H1 (cell line): ENCODE data around the gene TTYH2. TPM values are rescaled to one million over a fixed set of nuclear protein-coding genes. Genes with fewer than 3 reads are reported as not detected.
A peak's percentile ranks its signal among the peaks of the same experiment; 100 is the strongest.

Source experiments
- CTCF ChIA-PET: fragments of 300-600 bp; sonication (Branson Sonifier 250); formaldehyde crosslinking; loops from one replicate; lab custom pipeline; 2021; ENCODE audit not compliant: partially characterized antibody; lab: Charles Lee
- POLR2A ChIA-PET: fragments of 300-600 bp; sonication (Branson Sonifier 250); formaldehyde crosslinking; loops from one replicate; lab custom pipeline; 2021; ENCODE audit warnings: inconsistent platforms; ENCODE audit not compliant: partially characterized antibody; lab: Charles Lee
- DNase-seq, 2 experiments: peaks; one replicate each; pipeline versions ENCODE4 v3.0.0 to v3.0.0-alpha.2; 2010 to 2022; ENCODE audit warnings: low spot score in 2 of 2, low read depth in 1 of 2, mixed read lengths in 1 of 2
- FAIRE-seq: peaks from 2 replicates; lab custom pipeline; 2011; peaks lifted over from hg19 to GRCh38; lab: Jason Lieb, UNC
- H2AFZ ChIP-seq: 2 replicates; pipeline ENCODE4 v1.8.1; 2012; ENCODE audit warnings: low read length, inconsistent platforms
- H2AK5ac ChIP-seq: 2 replicates; pipeline ENCODE4 v1.6.1; 2013; ENCODE audit warnings: low read depth, low read length
- H2BK120ac ChIP-seq: replicated peaks from 2 replicates; pipeline ENCODE3; 2013; ENCODE audit warnings: low read depth, low read length, inconsistent platforms
- H2BK12ac ChIP-seq: 2 replicates; pipeline ENCODE4 v1.6.1; 2013; ENCODE audit warnings: low read depth, low read length
- H2BK15ac ChIP-seq: 2 replicates; pipeline ENCODE4 v1.6.1; 2013; ENCODE audit warnings: low read length
- H2BK20ac ChIP-seq: 2 replicates; pipeline ENCODE4 v1.6.1; 2013; ENCODE audit warnings: low read length
- H2BK5ac ChIP-seq: 2 replicates; pipeline ENCODE4 v1.6.1; 2013; ENCODE audit warnings: low read depth, low read length
- H3K14ac ChIP-seq: 2 replicates; pipeline ENCODE4 v1.6.1; 2013; ENCODE audit warnings: inconsistent platforms; ENCODE audit not compliant: insufficient read length
- H3K18ac ChIP-seq: 2 replicates; pipeline ENCODE4 v1.6.1; 2013; ENCODE audit warnings: low read length; ENCODE audit errors: extremely low read depth
- H3K23ac ChIP-seq: 2 replicates; pipeline ENCODE4 v1.6.1; 2013; ENCODE audit warnings: inconsistent platforms; ENCODE audit not compliant: insufficient read length
- H3K23me2 ChIP-seq: 2 replicates; pipeline ENCODE4 v1.6.1; 2013; ENCODE audit warnings: low read depth, low read length
- H3K27ac ChIP-seq: 2 replicates; pipeline ENCODE4 v1.6.1; 2011; ENCODE audit warnings: low read depth, low read length, inconsistent platforms
- H3K27me3 ChIP-seq, 4 experiments: replicated peaks in 1 of 4; 1 replicate in 1 of 4; 2 replicates in 3 of 4; pipeline versions ENCODE4 v1.6.1 to v1.8.1; 2011 to 2013; ENCODE audit warnings: low read length in 3 of 4, mild to moderate bottlenecking in 3 of 4, inconsistent platforms in 2 of 4, mixed read lengths in 2 of 4, moderate library complexity in 1 of 4; ENCODE audit not compliant: control insufficient read depth in 3 of 4, insufficient read depth in 3 of 4; ENCODE audit errors: extremely low read depth in 1 of 4
- H3K36me3 ChIP-seq, 4 experiments: 2 replicates each; pipeline versions ENCODE4 v1.6.1 to v1.8.1; 2011 to 2013; ENCODE audit warnings: mild to moderate bottlenecking in 4 of 4, low read length in 3 of 4, moderate library complexity in 2 of 4, control low read depth in 1 of 4, inconsistent platforms in 1 of 4; ENCODE audit not compliant: insufficient read depth in 4 of 4, control insufficient read depth in 2 of 4
- H3K4ac ChIP-seq: replicated peaks from 2 replicates; pipeline ENCODE3; 2013; ENCODE audit warnings: low read length, low read depth, mixed read lengths, inconsistent platforms; ENCODE audit not compliant: insufficient read length
- H3K4me1 ChIP-seq, 4 experiments: replicated peaks in 1 of 4; 1 replicate in 1 of 4; 2 replicates in 3 of 4; pipeline versions ENCODE4 v1.6.1 to v1.8.1; 2011 to 2013; ENCODE audit warnings: low read length in 3 of 4, inconsistent platforms in 2 of 4, mixed read lengths in 1 of 4; ENCODE audit not compliant: insufficient read depth in 4 of 4, control insufficient read depth in 3 of 4
- H3K4me2 ChIP-seq, 2 experiments: 2 replicates each; pipeline versions ENCODE4 v1.6.1 to v1.8.1; 2011 to 2013; ENCODE audit warnings: low read depth in 2 of 2, low read length in 2 of 2, control low read depth in 1 of 2, inconsistent platforms in 1 of 2, mild to moderate bottlenecking in 1 of 2; ENCODE audit not compliant: insufficient read depth in 1 of 2
- H3K4me3 ChIP-seq, 4 experiments: fragments of 200-600, 300-600 bp in 1 of 4; sonication (generic), shearing (Covaris generic), sonication (Bioruptor Twin) in 1 of 4; 2 replicates each; pipeline versions ENCODE4 v1.5.1 to v1.8.1; 2011 to 2016; ENCODE audit warnings: low read length in 4 of 4, low read depth in 3 of 4, control low read depth in 2 of 4, inconsistent platforms in 2 of 4, mild to moderate bottlenecking in 2 of 4, mixed read lengths in 1 of 4, moderate library complexity in 1 of 4; ENCODE audit not compliant: insufficient read depth in 2 of 4; ENCODE audit errors: extremely low read depth in 1 of 4
- H3K56ac ChIP-seq: replicated peaks from 2 replicates; pipeline ENCODE3; 2013; ENCODE audit warnings: low read depth, mild to moderate bottlenecking, mixed read lengths, low read length, inconsistent platforms; ENCODE audit not compliant: insufficient read length
- H3K79me1 ChIP-seq: 2 replicates; pipeline ENCODE4 v1.6.1; 2013; ENCODE audit warnings: low read depth, low read length, control low read depth
- H3K79me2 ChIP-seq, 2 experiments: 2 replicates each; pipeline versions ENCODE4 v1.6.1 to v1.8.1; 2012 to 2013; ENCODE audit warnings: low read length in 2 of 2, mild to moderate bottlenecking in 2 of 2, inconsistent platforms in 1 of 2; ENCODE audit not compliant: insufficient read depth in 2 of 2, control insufficient read depth in 1 of 2
- H3K9ac ChIP-seq, 4 experiments: replicated peaks in 1 of 4; 1 replicate in 1 of 4; 2 replicates in 3 of 4; pipeline versions ENCODE4 v1.6.1 to v1.8.1; 2011 to 2013; ENCODE audit warnings: low read depth in 3 of 4, low read length in 3 of 4, control low read depth in 2 of 4, mild to moderate bottlenecking in 2 of 4, moderate library complexity in 2 of 4, inconsistent platforms in 1 of 4; ENCODE audit errors: extremely low read depth in 1 of 4
- H3K9me3 ChIP-seq, 2 experiments: 2 replicates each; pipeline versions ENCODE4 v1.6.1 to v1.8.1; 2012 to 2013; ENCODE audit warnings: mild to moderate bottlenecking in 2 of 2, moderate library complexity in 2 of 2, control low read depth in 1 of 2, inconsistent platforms in 1 of 2, low read depth in 1 of 2, low read length in 1 of 2, mixed read lengths in 1 of 2; ENCODE audit not compliant: insufficient read depth in 2 of 2
- H4K20me1 ChIP-seq, 2 experiments: replicated peaks in 1 of 2; 2 replicates each; pipeline versions ENCODE3 to v1.8.1; 2011 to 2013; ENCODE audit warnings: inconsistent platforms in 2 of 2, low read length in 2 of 2, mild to moderate bottlenecking in 1 of 2; ENCODE audit not compliant: insufficient read depth in 2 of 2, control insufficient read depth in 1 of 2
- H4K5ac ChIP-seq: 2 replicates; pipeline ENCODE4 v1.6.1; 2013; ENCODE audit warnings: low read length, low read depth, mixed read lengths, inconsistent platforms; ENCODE audit not compliant: insufficient read length
- H4K8ac ChIP-seq: 2 replicates; pipeline ENCODE4 v1.8.0; 2013; ENCODE audit warnings: mild to moderate bottlenecking, moderate library complexity, low read length, inconsistent platforms; ENCODE audit not compliant: insufficient read depth; ENCODE audit errors: extremely low read depth
- H4K91ac ChIP-seq: replicated peaks from 2 replicates; pipeline ENCODE3; 2013; ENCODE audit warnings: low read length, mixed read lengths, inconsistent platforms; ENCODE audit not compliant: insufficient read length
- BACH1 ChIP-seq: IDR thresholded peaks from 2 replicates; pipeline ENCODE4 v1.6.1; 2012; ENCODE audit warnings: low read length, improper control_type of control experiment
- BCL11A ChIP-seq, 2 experiments: IDR thresholded peaks; one replicate each; pipeline ENCODE4 v1.6.1; 2011; ENCODE audit warnings: low read depth in 2 of 2, low read length in 2 of 2, mild to moderate bottlenecking in 2 of 2
- CREB1 ChIP-seq: IDR thresholded peaks from 2 replicates; pipeline ENCODE4 v1.6.1; 2012; ENCODE audit warnings: inconsistent platforms
- CTBP2 ChIP-seq: IDR thresholded peaks from 2 replicates; pipeline ENCODE4 v1.7.0; 2011; ENCODE audit warnings: borderline replicate concordance, mild to moderate bottlenecking, moderate library complexity, mixed read lengths, low read length; ENCODE audit not compliant: insufficient read depth, insufficient read length
- EGR1 ChIP-seq: IDR thresholded peaks from 2 replicates; pipeline ENCODE4 v1.6.1; 2011; ENCODE audit warnings: low read depth, low read length, borderline replicate concordance
- FOSL1 ChIP-seq: IDR thresholded peaks from 2 replicates; pipeline ENCODE4 v1.6.1; 2011; ENCODE audit warnings: mild to moderate bottlenecking, low read depth, low read length, moderate library complexity; ENCODE audit not compliant: insufficient read depth
- JUND ChIP-seq: IDR thresholded peaks from 2 replicates; pipeline ENCODE4 v1.6.1; 2011; ENCODE audit warnings: mild to moderate bottlenecking, improper control_type of control experiment, low read length
- KDM4A ChIP-seq: IDR thresholded peaks from one replicate; pipeline ENCODE4 v1.7.1; 2012; ENCODE audit warnings: low read depth, mild to moderate bottlenecking, moderate library complexity, low read length, inconsistent platforms; ENCODE audit not compliant: severe bottlenecking
- POLR2A ChIP-seq, 2 experiments: IDR thresholded peaks; 1 replicate in 1 of 2; 2 replicates in 1 of 2; pipeline ENCODE4 v1.6.1; 2011; ENCODE audit warnings: low read depth in 2 of 2, low read length in 2 of 2, mild to moderate bottlenecking in 2 of 2; ENCODE audit errors: control extremely low read depth in 1 of 2
- SAP30 ChIP-seq: fragments of 300-600 bp; sonication (generic); IDR thresholded peaks from 2 replicates; pipeline ENCODE4 v1.7.1; 2012; ENCODE audit warnings: low read length, moderate library complexity, mild to moderate bottlenecking, inconsistent platforms; ENCODE audit not compliant: insufficient read depth, insufficient replicate concordance
- SIN3A ChIP-seq, 2 experiments: IDR thresholded peaks in 1 of 2; conservative IDR thresholded peaks in 1 of 2; 2 replicates each; pipeline ENCODE4 v1.6.1; 2011 to 2012; ENCODE audit warnings: low read length in 2 of 2, improper control_type of control experiment in 1 of 2, low read depth in 1 of 2, mild to moderate bottlenecking in 1 of 2
- SRF ChIP-seq: IDR thresholded peaks from 2 replicates; pipeline ENCODE4 v1.6.1; 2011; ENCODE audit warnings: mild to moderate bottlenecking, low read depth, low read length, moderate library complexity
- SUZ12 ChIP-seq: fragments of 200-600 bp; sonication (generic); IDR thresholded peaks from 2 replicates; pipeline ENCODE4 v1.6.1; 2012; ENCODE audit warnings: mild to moderate bottlenecking, inconsistent platforms, low read length, moderate library complexity, mixed read lengths
- TAF1 ChIP-seq: IDR thresholded peaks from 2 replicates; pipeline ENCODE4 v1.6.1; 2011; ENCODE audit warnings: mild to moderate bottlenecking, low read depth, low read length
- WGBS, 2 experiments: shearing (Covaris generic) in 1 of 2; methylation state at CpG; one replicate each; pipeline versions ENCODE4 v1.1.6 to v1.1.7; 2013 to 2015; ENCODE audit warnings: low lambda C conversion rate in 2 of 2, mixed read lengths in 2 of 2, inconsistent platforms in 1 of 2, low coverage in 1 of 2, missing lambda C conversion rate in 1 of 2; ENCODE audit not compliant: insufficient replicate concordance in 2 of 2, insufficient coverage in 1 of 2, insufficient read length in 1 of 2; ENCODE audit errors: extremely low coverage in 1 of 2, missing lambda C conversion rate in 1 of 2; 5-methylcytosine and 5-hydroxymethylcytosine counted together
- polyA plus RNA-seq, 7 experiments: library from polyadenylated mRNA; depleted of rRNA in 3 of 7; stranded (reverse) in 5 of 7; unstranded in 2 of 7; fragments of >200 nt in 5 of 7; fragments of 200-250 nt in 2 of 7; gene quantifications; 1 replicate in 5 of 7; 2 replicates in 1 of 7; 4 replicates in 1 of 7; pipeline versions ENCODE4 v1.2.1 to v1.2.3, GENCODE V29; 2011 to 2013; ENCODE audit warnings: missing spikeins in 2 of 7, mixed read lengths in 2 of 7
- total RNA-seq: library from RNA; stranded (reverse); fragmentation: NEBNext Ultra II Directional; extraction: Animal tissue kit (Norgen Biotek cat#: 25700); gene quantifications from 2 replicates; pipeline ENCODE4 v1.2.1, GENCODE V29; 2021

The TTYH2 gene
- total and polyA plus RNA-seq, 2 of the 8 experiments (the other 6 are each of a cell fraction or from before 2014, with no cell fraction given), result 3.2 to 9.2 TPM

- POLR2A ChIA-PET, result interaction anchor here (0.7 to 4.9 kb wide), 20 partner anchors 8 to 304 kb away, joined by 3 to 65 read pairs (median 6); partner anchors contain the start of gene TTYH2
- peaks cover 0 to 13% (median 8%) of the 10 kb centered on the region in 4 experiments; a peak in 4 of 7 replicates for H3K27me3 ChIP-seq
- H3K23ac ChIP-seq, result no peak overlapping the region
- TF ChIP-seq FOSL1, result no peak
- no peak for TF ChIP-seq TAF1
- no peak for TF ChIP-seq BACH1
- TF ChIP-seq POLR2A (IDR thresholded peaks at IDR 0.05; ENCODE audit: control extremely low read depth in 1 of 2, low read depth in 2 of 2, low read length in 2 of 2), result no peak
- TF ChIP-seq SIN3A (conservative IDR thresholded peaks at IDR 0.05 in 1 of 2, IDR thresholded peaks at IDR 0.05 in 1 of 2; ENCODE audit: low read depth in 1 of 2, low read length in 2 of 2), result no peak
- TF ChIP-seq CTBP2, result no peak
- no peak for TF ChIP-seq EGR1
- no peak for TF ChIP-seq SUZ12
- no peak for TF ChIP-seq BCL11A (IDR thresholded peaks at IDR 0.05; ENCODE audit: low read depth in 2 of 2, low read length in 2 of 2)
- no peak for TF ChIP-seq SAP30
- no peak for TF ChIP-seq JUND
- TF ChIP-seq SRF, result no peak
- TF ChIP-seq KDM4A, result no peak
- TF ChIP-seq CREB1, result no peak
These were observed 10.4 kb upstream of the TTYH2 start for GRCh38 chr17:74202938-74203337.

More at GRCh38 chr17:74202938-74203337, 10.4 kb upstream of the TTYH2 start:
- H2AK5ac ChIP-seq, result no peak overlapping the region
- no peak overlapping the region for H3K4ac ChIP-seq
- no peak overlapping the region for H3K18ac ChIP-seq
- H3K4me1 ChIP-seq, result peaks cover 7 to 24% (median 11%) of the 10 kb centered on the region in 4 experiments
- no peak overlapping the region for H2BK120ac ChIP-seq
- peaks cover 24 to 44% of the 10 kb centered on the region in 2 experiments for H3K79me2 ChIP-seq
- 61% methylated on average over 15 of the region's 15 CpGs; no CpG with 5 or more reads in 1 of the 2 experiments for WGBS, 2 experiments
- CTCF ChIA-PET, result interaction anchor here (0.7 to 2.2 kb wide), 17 partner anchors 8 to 603 kb away, joined by 3 to 12 read pairs (median 4); no protein-coding TSS in a partner anchor
- H3K79me1 ChIP-seq, result no peaks in the 10 kb centered on the region
- H3K4me2 ChIP-seq, result peak overlapping the region; percentile 10 to 51; a peak in 3 of 4 replicates
- H2BK12ac ChIP-seq, result no peak overlapping the region
- no peak for DNase-seq
- H3K4me3 ChIP-seq, result peak overlapping the region in 2 of 4 experiments; percentile 11 to 97; a peak in 3 of 8 replicates
- H3K36me3 ChIP-seq, result peaks cover 26 to 38% (median 29%) of the 10 kb centered on the region in 4 experiments
- H4K20me1 ChIP-seq, result peaks cover 25 to 28% of the 10 kb centered on the region in 2 experiments
- H3K23me2 ChIP-seq, result peaks cover 5% of the 10 kb centered on the region; the same call in 1 of the 2 replicates
- H3K14ac ChIP-seq, result no peak overlapping the region
- no peak for FAIRE-seq
- H4K91ac ChIP-seq, result no peak overlapping the region
- H3K9me3 ChIP-seq, result no peaks in the 10 kb centered on the region
- H2BK20ac ChIP-seq, result no peak overlapping the region
- H2BK5ac ChIP-seq, result no peak overlapping the region
- H3K9ac ChIP-seq, result no peak overlapping the region
- H4K5ac ChIP-seq, result no peak overlapping the region
- no peak overlapping the region for H3K56ac ChIP-seq
- no peak overlapping the region; the same call in 1 of the 2 replicates for H2BK15ac ChIP-seq
- no peak overlapping the region for H3K27ac ChIP-seq
- H2AFZ ChIP-seq, result 0 out of 2 replicates have a peak overlapping the region, but pooled peaks have one; percentile 80
- H4K8ac ChIP-seq, result no peak overlapping the region
